GM04503 (cell line): ENCODE results near the gene COL6A3.
A peak's percentile ranks its signal among the peaks of the same experiment; 100 is the strongest.

Experiments
- DNase-seq: peaks from one replicate; pipeline ENCODE4 v3.0.0-alpha.2; 2012; ENCODE audit warnings: low read depth

COL6A3 gene

GRCh38 chr2:237294460-237294859 lies 119.5 kb downstream of the COL6A3 start:
- DNase-seq: no peak

DNA sequence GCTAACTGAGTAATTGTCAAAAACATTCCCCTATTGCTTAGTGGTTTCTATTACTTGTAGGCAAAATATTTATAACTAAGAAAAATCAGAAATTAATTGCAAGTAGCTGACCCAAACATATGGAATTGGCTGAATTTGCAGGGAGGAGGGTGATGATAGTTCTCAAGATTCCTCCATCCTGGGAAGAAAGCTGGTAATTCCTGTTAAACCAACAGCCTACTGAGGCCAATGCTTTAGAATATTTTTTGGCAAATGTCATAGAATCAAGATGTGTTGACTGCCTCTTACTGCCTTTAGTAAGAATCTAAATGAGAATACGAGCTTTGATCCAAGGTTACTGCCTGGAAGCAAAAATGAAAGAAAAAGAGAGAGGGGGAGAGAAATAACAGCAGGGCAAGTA lies 120.0 kb downstream of the COL6A3 start:
- DNase-seq: no peak

DNA sequence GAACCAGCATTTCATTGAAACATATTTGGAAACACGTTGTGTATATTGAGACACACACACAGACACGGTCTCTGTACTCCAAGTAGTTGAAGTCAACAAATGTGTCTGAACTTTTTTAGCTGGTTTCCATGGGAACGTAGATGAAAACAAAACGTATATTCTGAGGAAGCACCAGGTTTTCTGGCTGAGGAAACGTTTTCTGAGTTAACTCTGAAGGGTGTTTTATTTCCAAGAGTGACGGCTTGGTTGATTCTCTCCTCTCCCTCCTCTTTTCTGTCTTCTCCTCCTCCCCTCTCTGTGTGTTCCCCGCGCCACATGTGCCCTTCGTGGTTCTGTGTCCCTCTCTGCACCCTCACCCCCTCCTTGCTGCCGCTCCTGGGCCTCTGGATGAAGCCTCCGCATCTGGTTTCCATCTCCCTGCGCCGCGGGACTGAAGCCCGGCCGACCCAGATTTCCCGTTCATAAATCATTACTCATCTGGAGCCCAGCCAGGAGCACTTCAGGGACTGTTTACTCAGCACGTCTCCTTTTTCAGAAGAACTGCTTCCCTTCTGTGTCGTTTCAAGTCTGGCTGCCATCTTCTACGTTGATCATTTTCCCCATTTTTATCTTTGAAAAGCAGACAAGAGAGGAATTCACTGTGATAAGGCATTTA lies 122.7 kb downstream of the COL6A3 start:
- DNase-seq: peak; percentile 91

DNA sequence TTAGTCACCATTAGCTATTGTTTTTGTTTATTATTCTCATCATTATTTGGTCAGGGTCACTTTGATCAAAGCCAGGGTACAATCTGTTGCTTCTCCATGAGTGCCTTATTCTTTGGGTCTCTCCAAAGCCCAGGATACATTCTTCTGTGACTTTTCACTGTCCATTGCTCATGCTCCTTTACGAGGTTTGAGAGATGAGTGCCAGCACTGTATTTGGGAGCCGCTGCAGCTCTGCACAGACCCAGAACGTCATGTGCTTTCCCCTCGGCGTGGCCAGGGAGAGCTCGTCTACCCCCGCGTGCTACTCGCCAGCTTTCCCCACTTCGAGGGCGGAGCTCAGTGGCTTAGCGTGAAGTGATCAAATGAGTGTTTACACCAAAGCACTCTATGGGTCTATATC lies 123.7 kb downstream of the COL6A3 start:
- DNase-seq: peak; percentile 73

GRCh38 chr2:237289139-237289538 lies 124.8 kb downstream of the COL6A3 start:
- no peak for DNase-seq

GRCh38 chr2:237287872-237288271 lies 126.1 kb downstream of the COL6A3 start:
- DNase-seq: no peak

DNA sequence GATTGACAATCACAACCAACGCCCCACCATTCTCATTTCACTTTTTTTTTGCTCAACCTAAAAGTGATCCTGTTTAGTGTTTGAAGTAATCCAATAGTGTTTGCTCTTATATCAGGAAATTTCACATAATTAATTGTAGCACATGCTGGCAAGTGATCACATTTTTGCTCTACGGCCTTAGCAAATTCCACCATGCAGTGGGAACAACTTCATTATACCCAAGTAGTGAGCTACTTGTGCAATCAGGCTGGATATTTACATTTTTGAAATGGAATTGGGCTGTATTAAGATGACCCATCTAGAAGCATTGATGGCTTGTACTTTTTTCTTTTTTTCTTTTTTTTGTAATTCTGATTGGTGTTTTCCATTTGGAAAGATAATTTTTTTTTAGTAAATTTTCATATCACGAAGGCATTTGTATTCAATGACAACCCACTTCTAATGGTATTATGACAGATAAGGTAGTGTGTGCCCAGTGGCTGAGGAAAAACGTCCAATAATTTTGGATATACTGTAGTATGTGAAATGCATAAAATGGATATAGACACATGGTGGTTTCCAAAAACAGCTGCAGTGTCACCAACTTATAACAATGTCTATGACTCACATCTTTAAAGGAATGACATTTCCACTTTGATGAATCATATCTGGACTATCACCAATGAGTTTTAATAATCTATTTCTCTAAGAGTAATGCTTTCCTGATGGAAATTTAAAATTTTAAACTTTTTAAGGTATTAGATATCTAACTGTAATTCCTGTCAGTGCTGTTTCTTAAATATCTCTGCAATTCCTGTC lies 130.6 kb downstream of the COL6A3 start:
- DNase-seq: no peak

- DNase-seq: no peak
These were observed 131.3 kb downstream of the COL6A3 start for GRCh38 chr2:237282568-237283128.

DNA sequence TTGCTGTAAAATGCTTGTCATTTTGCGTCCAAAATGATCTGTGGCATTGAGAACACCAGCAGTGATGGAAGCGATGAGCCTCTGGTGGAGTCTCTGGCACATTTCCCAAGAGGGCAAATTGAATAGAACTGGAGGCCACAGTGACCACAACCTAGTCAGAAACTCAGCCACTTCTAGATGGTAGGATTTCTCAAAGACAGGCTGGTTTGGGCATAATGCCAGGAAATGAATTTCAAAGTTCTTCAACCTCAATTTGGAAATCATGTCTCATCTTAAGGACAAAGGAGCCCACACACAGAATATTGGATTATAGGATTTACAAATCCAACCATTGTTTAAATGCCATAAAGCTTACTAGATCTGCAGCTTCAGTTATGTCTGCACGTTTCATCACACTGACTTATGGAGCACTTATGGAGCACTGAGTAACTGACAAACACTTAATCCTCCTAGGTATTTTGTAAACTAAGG lies 132.1 kb downstream of the COL6A3 start:
- DNase-seq: peak; percentile 94

DNA sequence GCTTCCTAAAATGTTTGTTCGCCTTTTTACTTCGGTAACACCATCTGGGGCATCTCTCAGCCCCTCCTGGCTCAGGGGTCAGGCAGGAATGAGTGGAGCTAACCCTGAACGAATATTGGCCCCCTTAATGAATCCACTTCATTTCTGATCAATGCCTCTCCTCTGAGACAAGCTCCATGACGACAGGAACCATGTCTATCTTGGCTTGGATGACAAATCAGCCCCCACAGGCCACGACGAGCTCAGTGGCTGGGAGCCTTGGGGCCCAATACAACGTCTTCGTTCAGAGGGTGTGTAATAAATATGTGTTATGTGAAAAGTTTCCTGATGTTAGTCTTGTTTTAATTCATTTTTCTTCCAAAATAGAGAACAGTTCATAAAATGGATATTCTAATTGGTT lies 133.0 kb downstream of the COL6A3 start:
- DNase-seq: no peak

DNA sequence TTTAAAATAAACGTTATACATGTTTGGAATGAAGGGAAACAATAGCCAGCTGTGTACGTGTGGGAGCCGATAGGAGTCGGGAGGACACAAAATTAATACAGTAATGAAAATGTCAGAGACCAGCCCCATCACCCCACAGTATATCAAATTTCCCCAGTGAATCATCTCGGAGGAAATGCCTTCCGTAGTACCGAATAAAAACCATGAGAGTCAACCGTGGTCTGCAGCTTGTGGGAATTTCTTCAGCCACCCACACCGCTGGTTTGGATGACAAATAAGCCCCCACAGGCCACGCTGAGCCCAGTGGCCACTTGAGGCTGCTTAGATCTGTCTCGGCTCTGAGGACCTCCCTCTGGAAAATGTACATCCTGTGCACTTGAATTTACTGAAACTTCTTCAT lies 133.7 kb downstream of the COL6A3 start:
- DNase-seq: peak; percentile 97

DNA sequence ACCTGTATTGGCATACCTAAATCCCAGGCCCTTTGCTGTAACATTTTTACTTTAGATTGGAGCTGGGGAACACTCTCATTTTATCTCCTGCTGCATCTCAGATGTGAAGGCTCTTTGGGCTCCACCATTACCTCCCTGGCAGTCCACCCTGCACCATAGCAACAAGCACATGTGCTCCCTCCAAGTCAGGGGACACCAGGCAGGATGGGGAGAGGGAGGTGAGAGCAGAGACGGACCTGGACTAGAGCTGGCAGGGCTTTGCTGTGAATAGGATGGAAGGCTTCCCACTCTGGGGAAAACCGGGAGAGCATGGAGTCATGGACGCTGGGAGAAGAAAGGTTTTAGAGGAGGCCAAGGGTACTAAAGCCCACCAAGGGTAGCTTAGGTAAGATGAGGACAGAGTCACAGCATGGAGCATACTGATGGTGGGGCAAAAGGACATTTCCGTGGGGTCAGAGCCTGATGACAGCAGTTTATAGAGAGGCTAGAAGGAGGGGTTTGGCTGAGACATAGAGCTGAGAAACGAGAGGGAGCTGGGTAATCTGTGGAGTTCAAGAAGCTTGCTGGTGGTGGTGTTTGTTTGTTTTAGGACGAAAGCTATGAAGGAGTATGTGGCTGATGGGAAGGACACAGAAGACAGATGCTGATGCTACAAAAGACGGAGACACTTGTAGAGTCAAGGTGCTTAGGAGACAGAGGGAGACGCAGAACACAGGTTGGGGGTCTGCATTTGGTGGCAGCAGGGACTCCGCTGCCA lies 134.8 kb downstream of the COL6A3 start:
- no peak for DNase-seq

DNA sequence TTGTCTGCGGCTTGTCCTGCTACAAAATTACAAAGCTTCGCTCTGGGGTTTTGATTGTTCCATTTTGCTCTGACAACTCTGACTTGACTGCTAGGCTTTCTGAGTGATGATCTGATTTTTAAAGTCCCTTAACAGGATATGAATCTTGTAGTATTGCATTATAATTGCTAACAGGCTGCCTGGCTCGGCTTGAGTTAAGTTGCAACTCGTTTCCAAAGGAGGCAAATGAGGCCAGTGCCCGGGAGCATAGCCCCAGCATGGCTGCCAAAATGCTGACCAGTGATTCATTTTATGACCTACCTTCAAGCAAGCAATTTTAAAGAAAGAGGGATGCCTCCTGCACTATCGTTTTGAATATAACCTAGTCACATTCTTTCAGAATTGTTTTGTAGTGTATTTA lies 135.4 kb downstream of the COL6A3 start:
- DNase-seq: peak; percentile 88

GRCh38 chr2:237276716-237277490 lies 137.1 kb downstream of the COL6A3 start:
- DNase-seq: no peak
